Caco-2 (cell line): ENCODE measurements around the gene MINAR1. TPM values are rescaled to one million over a fixed set of nuclear protein-coding genes. Genes with fewer than 3 reads are reported as not detected.

Experiments used
- BruUV-seq: library from RNA; stranded (reverse); fragments of 400-500 nt; replicated peaks from 2 replicates; lab custom pipeline; 2021; lab: Mats Ljungman, UMichigan
- CTCF ChIA-PET: fragments of 300-600 bp; sonication (Branson Sonifier 250); formaldehyde crosslinking; loops from one replicate; lab custom pipeline; 2022; ENCODE audit warnings: antibody characterized with exemption; lab: Charles Lee
- POLR2A ChIA-PET: fragments of 300-600 bp; sonication (Branson Sonifier 250); formaldehyde crosslinking; loops from one replicate; lab custom pipeline; 2022; ENCODE audit warnings: antibody characterized with exemption; lab: Charles Lee
- DNase-seq, 2 experiments: peaks; one replicate each; pipeline versions ENCODE4 v3.0.0 to v3.0.0-alpha.2; 2020 to 2022
- H3K27me3 ChIP-seq: replicated peaks from 2 replicates; pipeline ENCODE4 v1.6.0; 2011; ENCODE audit warnings: low read length; ENCODE audit not compliant: control insufficient read depth, insufficient read depth
- H3K36me3 ChIP-seq: 2 replicates; pipeline ENCODE4 v1.5.1; 2011; ENCODE audit warnings: low read length; ENCODE audit not compliant: control insufficient read depth, insufficient read depth
- H3K4me1 ChIP-seq: fragments of 250-450 bp; sonication (Bioruptor Pico); 2 replicates; pipeline ENCODE4 v1.5.1; 2020; ENCODE audit warnings: mild to moderate bottlenecking
- H3K4me3 ChIP-seq: 2 replicates; pipeline ENCODE4 v1.5.1; 2011; ENCODE audit warnings: low read depth, mild to moderate bottlenecking, control low read depth, low read length
- H3K9me3 ChIP-seq: fragments of 250-450 bp; sonication (Bioruptor Pico); 2 replicates; pipeline ENCODE4 v1.5.1; 2020; ENCODE audit warnings: mild to moderate bottlenecking, moderate library complexity
- H3K27ac Mint-ChIP-seq: one replicate; pipeline ENCODE4 v1.8.0; 2022; ENCODE audit warnings: mixed read lengths; ENCODE audit not compliant: unreplicated experiment
- H3K27me3 Mint-ChIP-seq: one replicate; pipeline ENCODE4 v1.8.0; 2022; ENCODE audit warnings: mixed read lengths; ENCODE audit not compliant: insufficient read depth, unreplicated experiment
- H3K36me3 Mint-ChIP-seq: one replicate; pipeline ENCODE4 v1.8.0; 2022; ENCODE audit warnings: mild to moderate bottlenecking, mixed read lengths; ENCODE audit not compliant: insufficient read depth, unreplicated experiment
- H3K4me1 Mint-ChIP-seq: one replicate; pipeline ENCODE4 v1.8.0; 2022; ENCODE audit warnings: low read depth, mixed read lengths; ENCODE audit not compliant: unreplicated experiment
- H3K4me3 Mint-ChIP-seq: one replicate; pipeline ENCODE4 v1.8.0; 2022; ENCODE audit warnings: mild to moderate bottlenecking, moderate library complexity, mixed read lengths; ENCODE audit not compliant: unreplicated experiment
- H3K9me3 Mint-ChIP-seq: one replicate; pipeline ENCODE4 v1.8.0; 2022; ENCODE audit warnings: mixed read lengths; ENCODE audit not compliant: unreplicated experiment
- CTCF ChIP-seq, 2 experiments: fragments of 200-600 bp in 1 of 2; IDR thresholded peaks; 1 replicate in 1 of 2; 2 replicates in 1 of 2; pipeline versions ENCODE4 v1.5.1 to v1.8.0; 2011 to 2022; ENCODE audit warnings: antibody characterized with exemption in 1 of 2, control low read depth in 1 of 2, inconsistent platforms in 1 of 2, low read depth in 1 of 2, low read length in 1 of 2, mild to moderate bottlenecking in 1 of 2, moderate library complexity in 1 of 2; ENCODE audit not compliant: insufficient read depth in 1 of 2, severe bottlenecking in 1 of 2, unreplicated experiment in 1 of 2
- intact Hi-C: fragments of 100-400 bp; cut with micrococcal nuclease; formaldehyde crosslinking; loops from one replicate; pipeline ENCODE4 v1.10.0; 2022; ENCODE audit not compliant: unreplicated experiment
- total RNA-seq: library from RNA; stranded (reverse); gene quantifications from 2 replicates; pipeline ENCODE4 v1.2.3, GENCODE V29; 2022

MINAR1 gene
- total RNA-seq, 1 experiment from 2014 or later = 0.34 TPM

GRCh38 chr15:79412010-79412409, 20.1 kb upstream of the MINAR1 start:
- Mint-ChIP-seq H3K27ac (no peak overlapping the region), H3K27me3 (peaks cover 2% of the 10 kb centered on the region), H3K36me3 (no peaks in the 10 kb centered on the region), H3K4me3 (no peak overlapping the region), H3K9me3 (no peaks in the 10 kb centered on the region), H3K4me1 (no peaks in the 10 kb centered on the region)
- no peaks in the 10 kb centered on the region for H3K27me3 ChIP-seq
- no peak for TF ChIP-seq CTCF (IDR thresholded peaks at IDR 0.05; ENCODE audit: insufficient read depth in 1 of 2, low read depth in 1 of 2, low read length in 1 of 2, severe bottlenecking in 1 of 2, unreplicated experiment in 1 of 2)
- intact Hi-C loops = no loop called here
- BruUV-seq = no TSS peak
- H3K4me1 ChIP-seq = no peaks in the 10 kb centered on the region
- POLR2A ChIA-PET = no interaction called here
- CTCF ChIA-PET = no interaction called here
- no peak for DNase-seq
- no peaks in the 10 kb centered on the region for H3K9me3 ChIP-seq
- no peaks in the 10 kb centered on the region for H3K36me3 ChIP-seq
- H3K4me3 ChIP-seq = no peak overlapping the region

- Histone ChIP-seq H3K9me3 (no peaks in the 10 kb centered on the region), H3K4me3 (no peak overlapping the region), H3K4me1 (no peaks in the 10 kb centered on the region), H3K36me3 (no peaks in the 10 kb centered on the region), H3K27me3 (no peaks in the 10 kb centered on the region)
- no peak overlapping the region for H3K27ac Mint-ChIP-seq
- no peaks in the 10 kb centered on the region for H3K9me3 Mint-ChIP-seq
- no TSS peak for BruUV-seq
- H3K4me3 Mint-ChIP-seq = no peak overlapping the region
- ChIA-PET POLR2A (no interaction called here), CTCF (no interaction called here)
- no peaks in the 10 kb centered on the region for H3K36me3 Mint-ChIP-seq
- intact Hi-C loops = no loop called here
- H3K27me3 Mint-ChIP-seq = no peaks in the 10 kb centered on the region
- no peak for TF ChIP-seq CTCF (IDR thresholded peaks at IDR 0.05; ENCODE audit: insufficient read depth in 1 of 2, low read depth in 1 of 2, low read length in 1 of 2, severe bottlenecking in 1 of 2, unreplicated experiment in 1 of 2)
- H3K4me1 Mint-ChIP-seq = no peaks in the 10 kb centered on the region
- no peak for DNase-seq
These were observed 19.7 kb upstream of the MINAR1 start for GRCh38 chr15:79412429-79412828.

- Mint-ChIP-seq H3K4me1 (no peaks in the 10 kb centered on the region), H3K36me3 (no peaks in the 10 kb centered on the region), H3K27me3 (peaks cover 3% of the 10 kb centered on the region), H3K9me3 (no peaks in the 10 kb centered on the region), H3K27ac (no peak overlapping the region), H3K4me3 (no peak overlapping the region)
- intact Hi-C loops = no loop called here
- DNase-seq = no peak
- no peaks in the 10 kb centered on the region for H3K4me1 ChIP-seq
- H3K9me3 ChIP-seq = no peaks in the 10 kb centered on the region
- POLR2A ChIA-PET = no interaction called here
- no peaks in the 10 kb centered on the region for H3K36me3 ChIP-seq
- CTCF ChIA-PET = no interaction called here
- no peak overlapping the region for H3K4me3 ChIP-seq
- TF ChIP-seq CTCF (IDR thresholded peaks at IDR 0.05; ENCODE audit: insufficient read depth in 1 of 2, low read depth in 1 of 2, low read length in 1 of 2, severe bottlenecking in 1 of 2, unreplicated experiment in 1 of 2) = no peak
- no TSS peak for BruUV-seq
- no peaks in the 10 kb centered on the region for H3K27me3 ChIP-seq
These were observed 15.3 kb upstream of the MINAR1 start for GRCh38 chr15:79416876-79417275.
